Measurements from ENCODE around the gene LRG1. TPM values are rescaled to one million over a fixed set of nuclear protein-coding genes. Genes with fewer than 3 reads are reported as not detected.

LRG1 gene
- total and polyA plus RNA-seq, 8 donors = 2.1 to 23.3 (median 7.6) TPM; not detected in 1

DNA sequence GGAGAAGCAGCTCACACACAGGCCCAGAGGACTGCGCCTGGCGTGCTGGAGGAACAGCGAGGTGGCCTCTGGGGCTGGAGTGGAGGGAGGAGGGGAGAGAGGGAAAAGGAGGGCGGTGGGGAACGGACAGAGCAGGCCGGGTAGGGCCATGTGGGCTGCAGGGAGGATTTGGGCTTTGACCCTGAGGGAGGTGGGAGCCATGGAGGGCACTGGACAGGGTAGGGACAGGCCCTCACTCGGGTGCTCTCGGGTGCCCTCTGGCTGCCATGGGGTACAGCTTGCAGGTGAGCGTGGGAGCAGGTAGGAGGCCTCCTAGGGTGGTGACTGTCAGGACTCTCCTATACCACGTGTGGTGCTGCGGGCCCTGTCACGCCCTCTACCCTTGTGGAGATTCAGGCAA, 44.4 kb downstream of the LRG1 start:
- Histone ChIP-seq H3K4me3 (no peak overlapping the region), H3K9me3 (no peaks in the 10 kb centered on the region), H3K27me3 (no peaks in the 10 kb centered on the region), H3K27ac (no peak overlapping the region), H3K36me3 (peaks cover 65 to 94% (median 93%) of the 10 kb centered on the region in 4 donors), H3K4me1 (no peaks in the 10 kb centered on the region)
- no peak for TF ChIP-seq EP300 (IDR thresholded peaks at IDR 0.05)
- TF ChIP-seq POLR2A (IDR thresholded peaks at IDR 0.05) = no peak
- TF ChIP-seq CTCF (IDR thresholded peaks at IDR 0.05) = peak in 2 of 7 experiments; percentile 23 to 25
- no peak for TF ChIP-seq POLR2AphosphoS5 (IDR thresholded peaks at IDR 0.05)
- 73 to 81% (median 77%) methylated on average over 10 to 12 of the region's 12 CpGs for WGBS, 5 donors
- peak in 1 of 2 donors; percentile 42 for DNase-seq
- intact Hi-C loops (cut with DNase I; ENCODE audit: low total_unique reads) = no loop called here

- no peaks in the 10 kb centered on the region for H3K9me3 ChIP-seq
- intact Hi-C loops (cut with DNase I; ENCODE audit: low total_unique reads) = no loop called here
- H3K4me1 ChIP-seq = no peaks in the 10 kb centered on the region
- TF ChIP-seq POLR2A (IDR thresholded peaks at IDR 0.05) = no peak
- no peak for TF ChIP-seq CTCF (IDR thresholded peaks at IDR 0.05)
- no peak for TF ChIP-seq POLR2AphosphoS5 (IDR thresholded peaks at IDR 0.05)
- TF ChIP-seq EP300 (IDR thresholded peaks at IDR 0.05) = no peak
- WGBS, 5 donors = 94 to 98% (median 95%) methylated on average over 8 of the region's 8 CpGs
- H3K36me3 ChIP-seq = peaks cover 68 to 95% (median 93%) of the 10 kb centered on the region in 4 donors
- H3K27me3 ChIP-seq = no peaks in the 10 kb centered on the region
- no peak overlapping the region for H3K27ac ChIP-seq
- DNase-seq = no peak
- H3K4me3 ChIP-seq = no peak overlapping the region
Measured at GRCh38 chr19:4494691-4495064, 45.2 kb downstream of the LRG1 start.

DNA sequence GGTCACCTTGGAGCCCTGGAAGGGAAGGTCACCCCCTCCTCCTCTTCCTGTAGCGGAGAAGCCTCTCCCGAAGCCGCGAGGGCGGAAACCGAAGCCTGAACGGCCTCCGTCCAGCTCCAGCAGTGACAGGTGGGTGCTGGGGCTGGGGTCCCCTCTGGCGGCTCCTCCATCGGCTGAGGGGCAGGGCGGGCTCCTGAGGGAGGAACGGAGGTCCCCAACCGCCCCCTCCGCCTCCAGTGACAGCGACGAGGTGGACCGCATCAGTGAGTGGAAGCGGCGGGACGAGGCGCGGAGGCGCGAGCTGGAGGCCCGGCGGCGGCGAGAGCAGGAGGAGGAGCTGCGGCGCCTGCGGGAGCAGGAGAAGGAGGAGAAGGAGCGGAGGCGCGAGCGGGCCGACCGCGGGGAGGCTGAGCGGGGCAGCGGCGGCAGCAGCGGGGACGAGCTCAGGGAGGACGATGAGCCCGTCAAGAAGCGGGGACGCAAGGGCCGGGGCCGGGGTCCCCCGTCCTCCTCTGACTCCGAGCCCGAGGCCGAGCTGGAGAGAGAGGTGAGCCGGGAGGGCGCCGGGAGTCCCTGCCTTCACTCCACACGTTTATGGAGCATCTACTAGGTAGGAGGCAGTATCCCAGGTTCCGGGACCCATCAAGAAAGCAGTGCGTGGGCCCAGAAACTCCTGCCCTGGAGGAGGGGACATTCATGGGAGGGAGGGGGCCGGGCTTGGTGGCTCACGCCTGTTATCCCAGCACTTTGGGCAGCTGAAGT, 45.7 kb downstream of the LRG1 start:
- TF ChIP-seq EP300 (IDR thresholded peaks at IDR 0.05) (no peak), POLR2A (IDR thresholded peaks at IDR 0.05) (no peak), CTCF (IDR thresholded peaks at IDR 0.05) (no peak), POLR2AphosphoS5 (IDR thresholded peaks at IDR 0.05) (no peak)
- no peak overlapping the region for H3K4me3 ChIP-seq
- no peak for DNase-seq
- no peak overlapping the region for H3K27ac ChIP-seq
- no peaks in the 10 kb centered on the region for H3K9me3 ChIP-seq
- intact Hi-C loops (cut with DNase I; ENCODE audit: low total_unique reads) = no loop called here
- no peaks in the 10 kb centered on the region for H3K27me3 ChIP-seq
- no peaks in the 10 kb centered on the region for H3K4me1 ChIP-seq
- 93 to 97% (median 96%) methylated on average over 50 to 61 of the region's 61 CpGs for WGBS, 5 donors
- H3K36me3 ChIP-seq = peaks cover 68 to 95% (median 93%) of the 10 kb centered on the region in 4 donors

GRCh38 chr19:4493104-4493928, 46.5 kb downstream of the LRG1 start:
- H3K4me3 ChIP-seq = no peak overlapping the region
- DNase-seq = no peak
- no peak overlapping the region for H3K27ac ChIP-seq
- intact Hi-C loops (cut with DNase I; ENCODE audit: low total_unique reads) = no loop called here
- no peaks in the 10 kb centered on the region for H3K27me3 ChIP-seq
- H3K36me3 ChIP-seq = peaks cover 69 to 95% (median 93%) of the 10 kb centered on the region in 4 donors
- no peak for TF ChIP-seq CTCF (IDR thresholded peaks at IDR 0.05)
- no peak for TF ChIP-seq POLR2A (IDR thresholded peaks at IDR 0.05)
- no peak for TF ChIP-seq POLR2AphosphoS5 (IDR thresholded peaks at IDR 0.05)
- no peak for TF ChIP-seq EP300 (IDR thresholded peaks at IDR 0.05)
- WGBS, 5 donors = 92 to 96% (median 94%) methylated on average over 31 to 41 of the region's 41 CpGs
- H3K9me3 ChIP-seq = no peaks in the 10 kb centered on the region
- H3K4me1 ChIP-seq = no peaks in the 10 kb centered on the region
